ENCODE data around the gene CDK17.

GRCh38 chr12:96352161-96352835 lies 47.9 kb downstream of the CDK17 start:
- no peak for TF ChIP-seq CTCF (IDR thresholded peaks at IDR 0.05)
- no peak for TF ChIP-seq POLR2A (IDR thresholded peaks at IDR 0.05)

Measured in uterus (tissue), 2 donors.